Transverse colon (tissue), 3 donors: ENCODE data around the gene P2RY12.

Experiments used
- CTCF ChIP-seq, 5 experiments: fragments of 200-600 bp in 3 of 5; fragments of 450-650 bp in 2 of 5; sonication (generic) in 3 of 5; IDR thresholded peaks; 1 replicate in 2 of 5; 2 replicates in 3 of 5; pipeline ENCODE4 v1.5.1; 2016 to 2017; ENCODE audit warnings: antibody characterized with exemption in 5 of 5, inconsistent platforms in 3 of 5, mild to moderate bottlenecking in 2 of 5, moderate library complexity in 1 of 5
- EP300 ChIP-seq: sonication (generic); formaldehyde crosslinking; IDR thresholded peaks from one replicate; pipeline ENCODE4 v1.6.1; 2017; ENCODE audit warnings: antibody characterized with exemption, low read depth
- POLR2A ChIP-seq: fragments of 450-650 bp; IDR thresholded peaks from one replicate; pipeline ENCODE4 v1.6.1; 2016; ENCODE audit warnings: antibody characterized with exemption, mild to moderate bottlenecking, moderate library complexity

GRCh38 chr3:151371526-151371925, 13.0 kb downstream of the P2RY12 start:
- no peak for TF ChIP-seq CTCF (IDR thresholded peaks at IDR 0.05)
- no peak for TF ChIP-seq POLR2A
- no peak for TF ChIP-seq EP300
